ENCODE measurements around the gene ATP5F1D. TPM values are rescaled to one million over a fixed set of nuclear protein-coding genes. Genes with fewer than 3 reads are reported as not detected.

Gene ATP5F1D
- total and polyA plus RNA-seq, 2 of the 13 experiments (the other 11 are each of a cell fraction or from before 2014, with no cell fraction given), result 39.4 to 78.7 TPM

- no peak for TF ChIP-seq MTF1 (CRISPR knock-in tag; IDR thresholded peaks at IDR 0.05)
- no peak for TF ChIP-seq EHMT2 (IDR thresholded peaks at IDR 0.05; ENCODE audit: borderline replicate concordance, low read depth, low read length)
- no peak for TF ChIP-seq JUNB (CRISPR knock-in tag; IDR thresholded peaks at IDR 0.05; ENCODE audit: borderline replicate concordance)
- TF ChIP-seq ZNF414 (CRISPR knock-in tag; IDR thresholded peaks at IDR 0.05), result no peak
- no peak for TF ChIP-seq YEATS2 (CRISPR knock-in tag; IDR thresholded peaks at IDR 0.05; ENCODE audit: borderline replicate concordance)
- TF ChIP-seq USF2 (IDR thresholded peaks at IDR 0.05; ENCODE audit: low read depth, low read length), result no peak
- no peak for TF ChIP-seq USF2 (CRISPR knock-in tag; IDR thresholded peaks at IDR 0.05; ENCODE audit: borderline replicate concordance)
- no peak for TF ChIP-seq MAX (IDR thresholded peaks at IDR 0.05)
- no peak for TF ChIP-seq ZBTB21 (CRISPR knock-in tag; IDR thresholded peaks at IDR 0.05)
- no peak for TF ChIP-seq TOE1 (CRISPR knock-in tag; IDR thresholded peaks at IDR 0.05)
- no peak for TF ChIP-seq ZNF234 (CRISPR knock-in tag; conservative IDR thresholded peaks at IDR 0.05)
- TF ChIP-seq ATRX (CRISPR knock-in tag; IDR thresholded peaks at IDR 0.05; ENCODE audit: borderline replicate concordance), result no peak
- TF ChIP-seq ZNF562 (CRISPR knock-in tag; IDR thresholded peaks at IDR 0.05; ENCODE audit: borderline replicate concordance), result no peak
- TF ChIP-seq SOX6 (IDR thresholded peaks at IDR 0.05), result no peak
- TF ChIP-seq SOX6 (CRISPR knock-in tag; IDR thresholded peaks at IDR 0.05), result no peak
- peak; percentile 5 for TF ChIP-seq U2AF1 (optimal IDR thresholded peaks at IDR 0.05; ENCODE audit: low read depth, low read length)
- TF ChIP-seq ZIK1 (CRISPR knock-in tag; IDR thresholded peaks at IDR 0.05; ENCODE audit: borderline replicate concordance, low read depth), result no peak
- TF ChIP-seq TRIM24 (CRISPR knock-in tag; IDR thresholded peaks at IDR 0.05), result no peak
- no peak for TF ChIP-seq ZNF766 (CRISPR knock-in tag; IDR thresholded peaks at IDR 0.05; ENCODE audit: borderline replicate concordance)
- 0 out of 2 replicates have a peak, but pooled peaks have one; percentile 56 for TF ChIP-seq SALL2 (CRISPR knock-in tag; IDR thresholded peaks at IDR 0.05)
- TF ChIP-seq PTBP1 (IDR thresholded peaks at IDR 0.05; ENCODE audit: low read depth, low read length, poor library complexity, severe bottlenecking), result no peak
- peak; percentile 42; the same call in 1 of the 2 replicates for TF ChIP-seq GABPB1 (CRISPR knock-in tag; IDR thresholded peaks at IDR 0.05)
- no peak for TF ChIP-seq ZNF430 (CRISPR knock-in tag; IDR thresholded peaks at IDR 0.05)
- 0 out of 2 replicates have a peak, but pooled peaks have one; percentile 8 for TF ChIP-seq SPEN (CRISPR knock-in tag; IDR thresholded peaks at IDR 0.05; ENCODE audit: low read depth)
- TF ChIP-seq ZNF597 (CRISPR knock-in tag; IDR thresholded peaks at IDR 0.05), result no peak
- TF ChIP-seq BCL3 (CRISPR knock-in tag; IDR thresholded peaks at IDR 0.05), result no peak
Observed at GRCh38 chr19:1252821-1253513, 11.4 kb downstream of the ATP5F1D start (continued).

All from HepG2 (cell line).